HCT116 (cell line): ENCODE measurements around the gene IL12A. TPM values are rescaled to one million over a fixed set of nuclear protein-coding genes. Genes with fewer than 3 reads are reported as not detected.

Experiments used
- ATAC-seq: fragments of 200-7000 bp; cut with Tn5 transposase; 2 replicates; pipeline ENCODE4 v1.9.1; 2020; ENCODE audit warnings: mild to moderate bottlenecking, moderate library complexity
- BruUV-seq: library from RNA; stranded (reverse); fragments of 400-500 nt; replicated peaks from 2 replicates; lab custom pipeline; 2021; lab: Mats Ljungman, UMichigan
- CTCF ChIA-PET: fragments of 300-600 bp; sonication (Branson Sonifier 250); formaldehyde crosslinking; loops from one replicate; lab custom pipeline; 2021; ENCODE audit warnings: antibody characterized with exemption; lab: Charles Lee
- POLR2A ChIA-PET: fragments of 300-600, 350-600 bp; sonication (Branson Sonifier 250); formaldehyde crosslinking; loops from one replicate; lab custom pipeline; 2021; ENCODE audit warnings: antibody characterized with exemption; lab: Charles Lee
- RAD21 ChIA-PET, 2 experiments: fragments of 300-600 bp; sonication (Branson Sonifier 250); formaldehyde crosslinking; loops; one replicate each; lab custom pipeline; 2023; ENCODE audit warnings: low total read pairs in 2 of 2; ENCODE audit not compliant: uncharacterized antibody in 2 of 2, unreplicated experiment in 2 of 2, low non-redundant PET in 1 of 2; lab: Charles Lee
- DNase-seq: peaks from one replicate; pipeline ENCODE4 v3.0.0-alpha.2; 2010; ENCODE audit warnings: low read depth, low spot score
- H2AFZ ChIP-seq: fragments of 200-600 bp; shearing (Covaris generic), sonication (generic); 2 replicates; pipeline ENCODE4 v1.6.1; 2017; ENCODE audit warnings: low read depth, mixed run types, mixed read lengths, antibody characterized with exemption, low read length; ENCODE audit not compliant: poor library complexity, severe bottlenecking
- H3K27ac ChIP-seq: 2 replicates; pipeline ENCODE4 v1.5.1; 2012; ENCODE audit warnings: low read depth, low read length
- H3K27me3 ChIP-seq: fragments of 200-600 bp; sonication (generic); 2 replicates; pipeline ENCODE4 v1.6.1; 2016; ENCODE audit warnings: mixed run types, low read length, mixed read lengths; ENCODE audit not compliant: insufficient read depth
- H3K36me3 ChIP-seq, 2 experiments: fragments of 200-500 bp in 1 of 2; fragments of 200-600 bp in 1 of 2; sonication (Bioruptor generic) in 1 of 2; sonication (generic) in 1 of 2; 2 replicates each; pipeline versions ENCODE4 v1.5.1 to v1.6.1; 2014 to 2016; ENCODE audit warnings: low read length in 2 of 2, inconsistent platforms in 1 of 2, mixed read lengths in 1 of 2, mixed run types in 1 of 2; ENCODE audit not compliant: insufficient read depth in 2 of 2, control insufficient read depth in 1 of 2
- H3K4me1 ChIP-seq, 2 experiments: fragments of 200-600 bp in 1 of 2; sonication (generic) in 1 of 2; 2 replicates each; pipeline versions ENCODE4 v1.5.1 to v1.6.1; 2012 to 2017; ENCODE audit warnings: low read length in 2 of 2, inconsistent platforms in 1 of 2, mild to moderate bottlenecking in 1 of 2, mixed read lengths in 1 of 2, mixed run types in 1 of 2, moderate library complexity in 1 of 2; ENCODE audit not compliant: insufficient read depth in 2 of 2, control insufficient read depth in 1 of 2
- H3K4me2 ChIP-seq: fragments of 200-600 bp; sonication (generic); 2 replicates; pipeline ENCODE4 v1.6.1; 2017; ENCODE audit warnings: mixed run types, low read length, mixed read lengths
- H3K4me3 ChIP-seq, 2 experiments: fragments of 200-600 bp in 1 of 2; sonication (generic) in 1 of 2; replicated peaks in 1 of 2; 2 replicates each; pipeline ENCODE4 v1.5.1; 2011 to 2016; ENCODE audit warnings: low read length in 2 of 2, control low read depth in 1 of 2, low read depth in 1 of 2, mild to moderate bottlenecking in 1 of 2, mixed read lengths in 1 of 2, mixed run types in 1 of 2
- H3K79me2 ChIP-seq: fragments of 200-600 bp; sonication (generic); 2 replicates; pipeline ENCODE4 v1.6.1; 2017; ENCODE audit warnings: mild to moderate bottlenecking, mixed run types, low read length, moderate library complexity, mixed read lengths; ENCODE audit not compliant: insufficient read depth
- H3K9ac ChIP-seq: fragments of 200-600 bp; sonication (generic); 2 replicates; pipeline ENCODE4 v1.6.1; 2016; ENCODE audit warnings: low read length, mixed read lengths
- H3K9me2 ChIP-seq: fragments of 200-600 bp; sonication (generic), shearing (Covaris generic); 2 replicates; pipeline ENCODE4 v1.6.1; 2017; ENCODE audit warnings: mixed run types, mild to moderate bottlenecking, moderate library complexity; ENCODE audit not compliant: insufficient read depth
- H3K9me3 ChIP-seq, 2 experiments: fragments of 200-500 bp in 1 of 2; fragments of 200-600 bp in 1 of 2; sonication (Bioruptor generic) in 1 of 2; sonication (generic) in 1 of 2; 2 replicates each; pipeline ENCODE4 v1.6.1; 2014 to 2017; ENCODE audit warnings: low read length in 2 of 2, mixed read lengths in 2 of 2, inconsistent platforms in 1 of 2, low read depth in 1 of 2, mild to moderate bottlenecking in 1 of 2, mixed run types in 1 of 2, moderate library complexity in 1 of 2; ENCODE audit not compliant: control insufficient read depth in 1 of 2, insufficient read depth in 1 of 2
- H4K20me1 ChIP-seq: fragments of 200-600 bp; sonication (generic), shearing (Covaris generic); 2 replicates; pipeline ENCODE4 v1.6.1; 2017; ENCODE audit warnings: mixed run types, mild to moderate bottlenecking, moderate library complexity; ENCODE audit not compliant: insufficient read depth
- CEBPB ChIP-seq: IDR thresholded peaks from 2 replicates; pipeline ENCODE4 v1.6.1; 2012; ENCODE audit warnings: low read depth
- ELF1 ChIP-seq: IDR thresholded peaks from 2 replicates; pipeline ENCODE4 v1.6.1; 2012; ENCODE audit warnings: low read depth, borderline replicate concordance
- EZH2 ChIP-seq: fragments of 200-600 bp; sonication (generic); IDR thresholded peaks from 2 replicates; pipeline ENCODE4 v1.6.1; 2017; ENCODE audit warnings: antibody characterized with exemption, mixed run types
- EZH2phosphoT487 ChIP-seq: fragments of 200-600 bp; IDR thresholded peaks from 2 replicates; pipeline ENCODE4 v1.6.1; 2018; ENCODE audit warnings: antibody characterized with exemption, borderline replicate concordance
- JUND ChIP-seq: IDR thresholded peaks from 2 replicates; pipeline ENCODE4 v1.6.1; 2012
- POLR2A ChIP-seq: IDR thresholded peaks from 2 replicates; pipeline ENCODE4 v1.7.0; 2011; ENCODE audit warnings: borderline replicate concordance; ENCODE audit not compliant: insufficient read depth, insufficient read length; ENCODE audit errors: extremely low read depth
- POLR2AphosphoS5 ChIP-seq: IDR thresholded peaks from 2 replicates; pipeline ENCODE4 v1.6.1; 2011; ENCODE audit warnings: mild to moderate bottlenecking, low read depth, low read length, moderate library complexity
- SIN3A ChIP-seq: IDR thresholded peaks from 2 replicates; pipeline ENCODE4 v1.6.1; 2012; ENCODE audit warnings: low read depth
- SP1 ChIP-seq: IDR thresholded peaks from 2 replicates; pipeline ENCODE4 v1.6.1; 2012; ENCODE audit warnings: low read depth
- SRF ChIP-seq: IDR thresholded peaks from 2 replicates; pipeline ENCODE4 v1.6.1; 2012; ENCODE audit warnings: low read depth
- TCF7L2 ChIP-seq: IDR thresholded peaks from 2 replicates; pipeline ENCODE4 v1.7.0; 2011; ENCODE audit warnings: borderline replicate concordance, inconsistent platforms; ENCODE audit not compliant: insufficient read depth, insufficient read length; ENCODE audit errors: extremely low read depth
- YY1 ChIP-seq: IDR thresholded peaks from 2 replicates; pipeline ENCODE4 v1.6.1; 2011; ENCODE audit warnings: low read length, low read depth, moderate library complexity, mild to moderate bottlenecking; ENCODE audit not compliant: insufficient replicate concordance; ENCODE audit errors: extremely low read depth
- intact Hi-C: fragments of 100-400 bp; cut with micrococcal nuclease; formaldehyde crosslinking; loops from 2 replicates; pipeline ENCODE4 v1.10.0; 2022
- total RNA-seq: library from RNA; stranded (reverse); gene quantifications from one replicate; pipeline ENCODE4 v1.2.1, GENCODE V29; 2021; ENCODE audit not compliant: unreplicated experiment
- TF ChIP-seq, protein P1 (sequence below): IDR thresholded peaks from 2 replicates; pipeline ENCODE4 v1.6.1; 2012; ENCODE audit warnings: low read depth
- TF ChIP-seq, protein P2 (sequence below): IDR thresholded peaks from 2 replicates; pipeline ENCODE4 v1.6.1; 2012
- TF ChIP-seq, protein P3 (sequence below): IDR thresholded peaks from 2 replicates; pipeline ENCODE4 v1.6.1; 2011; ENCODE audit warnings: mild to moderate bottlenecking, low read length, moderate library complexity; ENCODE audit not compliant: insufficient replicate concordance; ENCODE audit errors: extremely low read depth

Gene IL12A
- total RNA-seq, 1 experiment from 2014 or later: 2.8 TPM

DNA sequence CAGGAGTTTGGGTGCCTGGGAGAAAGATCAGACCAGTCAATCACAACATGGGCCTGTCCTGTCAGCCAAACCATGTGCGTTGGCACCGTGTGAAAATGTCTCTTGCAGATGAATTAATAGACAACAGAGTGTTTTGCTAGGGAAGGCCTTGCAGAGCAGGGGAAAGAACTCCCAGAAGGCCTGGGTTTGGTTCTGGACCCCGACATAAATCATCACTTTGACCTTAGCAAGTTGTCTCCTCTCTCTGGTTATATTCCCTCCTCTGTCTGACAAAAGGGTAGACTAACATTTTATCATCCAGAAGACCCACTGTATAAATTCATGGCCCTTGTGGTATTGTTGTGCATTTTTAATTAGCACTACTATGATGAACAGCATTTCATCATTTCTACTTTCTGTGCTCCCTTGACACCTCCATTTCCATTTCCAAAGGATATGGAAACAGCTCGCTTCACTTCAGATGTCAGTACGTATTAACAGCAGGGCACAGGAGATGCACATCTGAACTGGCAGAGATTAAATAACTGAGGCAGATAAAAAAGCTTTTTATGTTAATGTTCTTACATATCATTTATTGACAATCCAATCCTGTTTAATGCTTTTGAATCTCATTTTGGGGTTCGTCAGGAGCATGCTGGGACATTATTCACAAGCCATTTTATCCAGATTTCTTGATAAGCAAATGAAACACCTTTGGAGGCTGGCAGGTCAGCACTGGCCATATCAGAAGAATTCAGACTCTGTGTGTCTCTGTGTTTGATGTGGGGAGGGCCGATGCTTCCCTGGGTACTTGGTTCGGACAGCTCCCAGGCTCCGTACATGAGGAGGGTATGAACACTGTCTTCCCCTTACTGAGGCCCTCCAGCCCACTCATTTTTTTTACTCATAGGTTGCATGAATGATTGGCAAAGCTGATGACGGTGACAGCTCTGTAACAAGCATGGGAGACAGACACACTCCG is 28.2 kb upstream of the IL12A start:
- no peaks in the 10 kb centered on the region for H3K36me3 ChIP-seq
- H3K27ac ChIP-seq: no peak overlapping the region
- no peaks in the 10 kb centered on the region for H4K20me1 ChIP-seq
- BruUV-seq: no TSS peak
- H3K4me2 ChIP-seq: no peak overlapping the region
- no peak overlapping the region for H3K9ac ChIP-seq
- no peaks in the 10 kb centered on the region for H3K9me3 ChIP-seq
- H3K27me3 ChIP-seq: no peaks in the 10 kb centered on the region
- DNase-seq (no peak), ATAC-seq (no peak)
- H3K9me2 ChIP-seq: no peaks in the 10 kb centered on the region
- CTCF ChIA-PET: interaction anchor here (2.7 kb wide), 1 partner anchor 27 kb away, joined by 11 read pairs; the partner anchor contains the start of gene IL12A
- TF ChIP-seq, protein P1, sequence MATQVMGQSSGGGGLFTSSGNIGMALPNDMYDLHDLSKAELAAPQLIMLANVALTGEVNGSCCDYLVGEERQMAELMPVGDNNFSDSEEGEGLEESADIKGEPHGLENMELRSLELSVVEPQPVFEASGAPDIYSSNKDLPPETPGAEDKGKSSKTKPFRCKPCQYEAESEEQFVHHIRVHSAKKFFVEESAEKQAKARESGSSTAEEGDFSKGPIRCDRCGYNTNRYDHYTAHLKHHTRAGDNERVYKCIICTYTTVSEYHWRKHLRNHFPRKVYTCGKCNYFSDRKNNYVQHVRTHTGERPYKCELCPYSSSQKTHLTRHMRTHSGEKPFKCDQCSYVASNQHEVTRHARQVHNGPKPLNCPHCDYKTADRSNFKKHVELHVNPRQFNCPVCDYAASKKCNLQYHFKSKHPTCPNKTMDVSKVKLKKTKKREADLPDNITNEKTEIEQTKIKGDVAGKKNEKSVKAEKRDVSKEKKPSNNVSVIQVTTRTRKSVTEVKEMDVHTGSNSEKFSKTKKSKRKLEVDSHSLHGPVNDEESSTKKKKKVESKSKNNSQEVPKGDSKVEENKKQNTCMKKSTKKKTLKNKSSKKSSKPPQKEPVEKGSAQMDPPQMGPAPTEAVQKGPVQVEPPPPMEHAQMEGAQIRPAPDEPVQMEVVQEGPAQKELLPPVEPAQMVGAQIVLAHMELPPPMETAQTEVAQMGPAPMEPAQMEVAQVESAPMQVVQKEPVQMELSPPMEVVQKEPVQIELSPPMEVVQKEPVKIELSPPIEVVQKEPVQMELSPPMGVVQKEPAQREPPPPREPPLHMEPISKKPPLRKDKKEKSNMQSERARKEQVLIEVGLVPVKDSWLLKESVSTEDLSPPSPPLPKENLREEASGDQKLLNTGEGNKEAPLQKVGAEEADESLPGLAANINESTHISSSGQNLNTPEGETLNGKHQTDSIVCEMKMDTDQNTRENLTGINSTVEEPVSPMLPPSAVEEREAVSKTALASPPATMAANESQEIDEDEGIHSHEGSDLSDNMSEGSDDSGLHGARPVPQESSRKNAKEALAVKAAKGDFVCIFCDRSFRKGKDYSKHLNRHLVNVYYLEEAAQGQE: no peak
- TF ChIP-seq SIN3A (no peak), YY1 (no peak), POLR2AphosphoS5 (no peak), SP1 (no peak), SRF (no peak), CEBPB (no peak), TCF7L2 (no peak), POLR2A (no peak), ELF1 (no peak), EZH2 (no peak), JUND (no peak), EZH2phosphoT487 (no peak)
- TF ChIP-seq, protein P2, sequence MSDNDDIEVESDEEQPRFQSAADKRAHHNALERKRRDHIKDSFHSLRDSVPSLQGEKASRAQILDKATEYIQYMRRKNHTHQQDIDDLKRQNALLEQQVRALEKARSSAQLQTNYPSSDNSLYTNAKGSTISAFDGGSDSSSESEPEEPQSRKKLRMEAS: no peak
- TF ChIP-seq, protein P3, sequence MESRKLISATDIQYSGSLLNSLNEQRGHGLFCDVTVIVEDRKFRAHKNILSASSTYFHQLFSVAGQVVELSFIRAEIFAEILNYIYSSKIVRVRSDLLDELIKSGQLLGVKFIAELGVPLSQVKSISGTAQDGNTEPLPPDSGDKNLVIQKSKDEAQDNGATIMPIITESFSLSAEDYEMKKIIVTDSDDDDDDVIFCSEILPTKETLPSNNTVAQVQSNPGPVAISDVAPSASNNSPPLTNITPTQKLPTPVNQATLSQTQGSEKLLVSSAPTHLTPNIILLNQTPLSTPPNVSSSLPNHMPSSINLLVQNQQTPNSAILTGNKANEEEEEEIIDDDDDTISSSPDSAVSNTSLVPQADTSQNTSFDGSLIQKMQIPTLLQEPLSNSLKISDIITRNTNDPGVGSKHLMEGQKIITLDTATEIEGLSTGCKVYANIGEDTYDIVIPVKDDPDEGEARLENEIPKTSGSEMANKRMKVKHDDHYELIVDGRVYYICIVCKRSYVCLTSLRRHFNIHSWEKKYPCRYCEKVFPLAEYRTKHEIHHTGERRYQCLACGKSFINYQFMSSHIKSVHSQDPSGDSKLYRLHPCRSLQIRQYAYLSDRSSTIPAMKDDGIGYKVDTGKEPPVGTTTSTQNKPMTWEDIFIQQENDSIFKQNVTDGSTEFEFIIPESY: no peak
- no peak overlapping the region for H3K4me3 ChIP-seq
- no peak overlapping the region for H2AFZ ChIP-seq
- POLR2A ChIA-PET: no interaction called here
- RAD21 ChIA-PET: no interaction called here
- H3K4me1 ChIP-seq: peaks cover 4 to 10% of the 10 kb centered on the region in 2 experiments; a peak in 3 of 4 replicates
- intact Hi-C loops: no loop called here
- H3K79me2 ChIP-seq: no peaks in the 10 kb centered on the region
